GM21529 (cell line): ENCODE measurements around the gene HEBP2.
"Not testable (repeated sequence)": the region's sequence is repeated elsewhere in the genome, so short reads cannot be mapped to it uniquely, and the experiment has no call there.

ENCODE experiments used
- ATAC-seq: cut with Tn5 transposase; IDR thresholded peaks from one replicate; pipeline ENCODE4 v1.9.1; 2021; ENCODE audit not compliant: unreplicated experiment

HEBP2 gene, protein sequence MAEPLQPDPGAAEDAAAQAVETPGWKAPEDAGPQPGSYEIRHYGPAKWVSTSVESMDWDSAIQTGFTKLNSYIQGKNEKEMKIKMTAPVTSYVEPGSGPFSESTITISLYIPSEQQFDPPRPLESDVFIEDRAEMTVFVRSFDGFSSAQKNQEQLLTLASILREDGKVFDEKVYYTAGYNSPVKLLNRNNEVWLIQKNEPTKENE

DNA sequence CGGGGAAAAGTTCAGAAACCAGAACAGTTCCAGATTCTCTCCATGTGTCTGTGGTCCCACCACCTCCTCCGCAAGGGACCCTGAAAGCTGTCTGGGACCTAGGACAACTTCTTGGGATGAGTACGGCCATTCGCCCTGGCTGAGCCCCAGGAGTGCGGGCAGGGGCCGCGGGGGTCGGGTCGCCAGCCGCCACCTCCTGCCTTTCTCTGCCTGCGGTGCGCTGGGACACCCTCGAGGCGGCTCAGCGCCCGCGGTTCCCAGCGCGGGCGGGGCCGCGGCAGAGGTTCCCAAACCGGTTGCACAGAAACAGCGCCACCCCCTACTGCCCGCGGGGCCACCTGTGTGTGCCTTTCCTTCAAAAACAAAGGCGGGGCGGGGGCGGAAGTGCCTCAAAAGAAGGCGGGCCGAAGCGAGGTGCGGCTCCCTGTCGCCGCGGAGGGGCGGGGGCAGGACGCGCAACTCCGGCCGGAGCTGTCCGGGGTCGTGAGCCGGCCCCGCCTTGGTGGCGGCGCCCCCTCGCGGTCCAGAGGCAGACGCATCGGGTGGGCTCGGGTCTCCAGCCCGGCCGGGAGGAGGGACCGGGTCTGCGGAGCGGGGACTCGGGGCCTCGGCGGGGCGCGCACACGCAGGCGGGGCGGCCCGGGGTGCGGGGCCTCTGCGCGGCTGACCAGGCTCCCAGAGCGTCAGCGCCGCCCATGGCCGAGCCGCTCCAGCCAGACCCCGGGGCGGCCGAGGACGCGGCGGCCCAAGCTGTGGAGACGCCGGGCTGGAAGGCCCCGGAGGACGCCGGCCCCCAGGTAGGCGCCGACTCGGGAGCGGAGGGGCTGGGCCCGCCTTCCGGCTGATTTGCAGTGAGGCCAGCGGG lies at the start of gene HEBP2:
TSS of gene HEBP2 (plus strand) at position 423 of the 865 bp plus-strand sequence. CDS start at position 696, 273 bp downstream.
- peak; percentile 89 for ATAC-seq

DNA sequence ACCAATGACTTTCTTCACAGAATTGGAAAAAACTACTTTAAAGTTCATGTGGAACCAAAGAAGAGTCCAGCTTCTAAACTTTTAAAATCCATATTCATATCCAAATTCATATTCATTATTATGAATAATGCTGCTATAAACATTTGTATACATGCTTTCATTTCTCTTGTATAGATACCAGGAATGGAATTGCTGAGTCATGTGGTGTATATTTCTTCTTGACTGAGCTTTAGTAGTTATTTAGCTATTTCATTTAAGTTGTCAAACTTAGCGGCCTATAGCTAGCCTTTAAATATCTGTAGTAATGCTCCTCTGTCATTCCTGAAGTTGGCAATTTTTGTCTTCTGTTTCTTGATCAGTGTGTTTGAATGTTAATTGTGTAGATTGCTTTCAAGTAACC lies 46.1 kb upstream of the HEBP2 start:
- no peak for ATAC-seq

DNA sequence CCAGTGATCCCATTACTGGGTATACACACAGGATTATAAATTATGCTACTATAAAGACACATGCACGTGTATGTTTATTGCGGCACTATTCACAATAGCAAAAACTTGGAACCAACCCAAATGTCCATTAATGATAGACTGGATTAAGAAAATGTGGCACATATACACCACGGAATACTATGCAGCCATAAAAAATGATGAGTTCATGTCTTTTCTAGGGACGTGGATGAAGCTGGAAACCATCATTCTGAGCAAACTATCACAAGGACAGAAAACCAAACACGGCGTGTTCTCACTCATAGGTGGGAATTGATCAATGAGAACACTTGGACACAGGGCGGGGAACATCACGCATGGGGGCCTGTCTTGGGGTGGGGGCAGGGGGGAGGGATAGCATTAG lies 35.3 kb upstream of the HEBP2 start:
- ATAC-seq, result not testable (repeated sequence)

DNA sequence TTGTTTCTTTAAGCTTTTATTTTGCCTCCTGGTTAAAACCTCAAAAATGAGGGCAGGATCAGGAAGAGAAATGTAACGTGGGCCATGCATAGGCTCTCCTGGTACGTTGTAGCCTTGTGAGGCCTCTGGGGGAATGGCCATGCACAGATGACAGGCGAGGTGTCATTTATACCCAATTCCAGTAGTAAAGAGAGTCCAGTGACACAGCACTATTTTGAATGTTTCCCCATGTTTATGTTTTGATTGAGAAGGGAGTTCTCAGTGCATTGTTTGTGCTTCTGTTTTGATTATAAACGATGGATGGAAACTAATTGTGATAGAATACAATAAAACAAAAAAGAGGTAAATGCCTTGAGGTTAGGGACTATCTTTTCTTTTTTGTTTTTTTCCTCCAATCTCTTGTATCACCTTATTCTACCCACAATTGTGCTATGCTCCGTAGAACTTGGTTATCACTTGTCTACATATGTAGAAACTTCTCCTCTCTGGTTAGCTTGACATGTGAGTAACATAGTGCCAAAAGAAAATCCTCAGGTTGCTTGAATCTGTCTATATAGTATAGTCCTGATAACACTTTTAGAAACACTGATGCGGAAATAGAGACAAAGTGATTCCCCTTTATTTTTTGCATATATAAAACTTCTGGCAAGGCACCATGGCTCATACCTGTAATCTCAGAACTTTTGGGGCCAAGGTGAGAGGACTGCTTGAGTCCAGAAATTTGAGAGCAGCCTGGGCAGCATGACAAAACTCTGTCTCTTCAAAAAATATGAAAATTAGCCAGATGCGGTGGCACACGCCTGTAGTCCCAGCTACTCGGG lies 33.2 kb upstream of the HEBP2 start:
- no peak for ATAC-seq

DNA sequence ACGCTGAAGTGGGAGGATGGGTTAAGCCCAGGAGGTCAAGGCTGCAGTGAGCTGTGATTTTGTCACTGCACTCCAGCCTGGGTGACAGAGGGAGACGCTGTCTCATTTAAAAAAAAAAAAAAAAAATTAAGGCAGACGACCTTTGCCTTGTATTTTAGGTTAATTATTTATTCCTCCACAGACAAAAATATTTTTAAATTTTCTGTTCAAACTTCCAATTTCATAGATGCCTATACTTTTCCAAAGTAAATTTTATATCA lies 32.6 kb upstream of the HEBP2 start:
- no peak for ATAC-seq

DNA sequence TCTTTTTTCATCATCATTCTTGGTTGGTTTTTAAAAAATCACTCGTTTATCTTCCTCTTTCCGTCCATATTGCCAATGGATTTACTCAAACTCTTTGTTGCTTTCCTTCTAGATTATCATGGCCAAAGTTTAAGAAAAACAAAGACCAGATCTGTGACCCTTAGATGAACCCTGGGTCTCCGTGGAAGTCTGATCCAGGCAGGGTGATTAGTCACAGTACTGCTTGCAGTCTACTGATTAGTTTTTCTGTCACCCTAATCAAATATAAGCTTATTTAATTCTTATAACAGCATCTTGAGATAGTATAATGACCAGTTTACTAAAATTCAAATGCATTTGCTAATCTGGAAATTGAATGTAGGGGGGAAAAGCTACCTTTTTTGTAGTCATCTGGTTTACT lies 32.3 kb upstream of the HEBP2 start:
- ATAC-seq, result no peak

DNA sequence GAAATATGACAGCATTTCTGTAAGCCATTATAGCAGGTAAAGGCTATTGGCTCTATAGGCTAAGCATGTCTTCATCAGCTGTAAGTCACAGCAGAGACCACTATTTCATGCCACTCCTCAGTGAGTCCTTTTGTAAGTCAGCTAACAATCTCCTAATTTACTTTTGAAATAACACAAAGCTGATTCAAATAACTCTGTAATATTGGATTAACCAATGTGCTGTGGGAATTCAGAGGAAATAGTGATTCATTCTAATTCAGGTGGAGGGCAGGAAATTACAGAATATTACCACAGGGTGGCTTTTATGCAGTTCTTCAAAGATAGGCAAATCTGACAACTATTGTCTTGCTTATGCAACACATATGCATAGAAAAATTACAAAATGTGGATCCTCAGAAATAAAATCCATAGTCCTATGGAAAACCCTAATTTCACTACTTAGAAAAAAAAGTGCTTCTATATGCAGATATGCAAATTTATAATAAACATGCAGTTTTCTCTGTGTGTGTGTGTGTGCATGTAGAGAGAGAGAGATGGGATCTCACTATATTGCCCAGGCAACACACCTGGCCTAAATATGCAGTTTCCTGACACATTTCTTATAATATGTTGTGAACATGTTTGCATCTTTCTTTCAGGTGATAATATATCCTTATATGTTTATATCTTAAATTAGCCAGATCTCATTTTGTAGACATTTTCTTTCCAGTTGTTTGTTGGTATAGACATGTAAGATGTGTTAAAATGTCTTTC lies 31.1 kb upstream of the HEBP2 start:
- ATAC-seq, result no peak

DNA sequence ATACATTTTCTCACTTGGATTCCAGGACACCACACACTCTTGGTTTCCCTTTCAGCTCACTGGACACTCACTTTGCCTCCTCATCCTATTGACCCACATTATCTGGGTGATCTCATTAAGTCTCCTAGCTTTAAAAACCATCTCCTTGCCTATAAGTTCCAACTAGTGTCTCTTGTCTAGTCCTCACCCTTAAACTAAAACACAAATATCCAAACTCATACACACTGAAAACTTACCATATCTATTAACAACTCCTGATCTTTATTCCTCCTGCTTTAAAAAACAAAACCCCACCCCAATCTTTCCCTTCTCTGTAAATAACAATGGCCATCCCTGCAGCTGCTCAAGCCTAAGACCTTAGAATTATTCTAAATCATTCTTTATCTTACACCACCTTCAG lies 29.8 kb upstream of the HEBP2 start:
- ATAC-seq, result no peak

DNA sequence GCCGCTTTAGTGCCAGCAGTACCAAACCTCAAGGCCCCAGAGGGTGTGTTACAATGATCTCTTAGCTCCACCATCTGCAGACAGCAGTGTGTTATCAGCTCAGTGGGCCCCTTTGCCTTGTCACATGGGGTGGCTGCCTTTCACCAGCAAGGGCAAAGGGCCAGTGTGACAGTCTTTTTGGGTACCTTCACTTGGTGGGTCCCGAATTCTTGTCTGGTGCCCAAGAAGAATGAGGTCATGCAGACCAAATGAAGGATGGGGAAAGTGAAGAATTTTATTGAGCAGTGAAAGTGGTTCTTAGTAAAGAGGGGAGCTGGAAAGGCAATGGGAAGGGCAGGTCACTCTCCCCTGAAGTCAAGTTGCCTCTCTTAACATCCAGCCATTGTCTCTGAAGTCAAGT lies 29.2 kb upstream of the HEBP2 start:
- ATAC-seq, result no peak

DNA sequence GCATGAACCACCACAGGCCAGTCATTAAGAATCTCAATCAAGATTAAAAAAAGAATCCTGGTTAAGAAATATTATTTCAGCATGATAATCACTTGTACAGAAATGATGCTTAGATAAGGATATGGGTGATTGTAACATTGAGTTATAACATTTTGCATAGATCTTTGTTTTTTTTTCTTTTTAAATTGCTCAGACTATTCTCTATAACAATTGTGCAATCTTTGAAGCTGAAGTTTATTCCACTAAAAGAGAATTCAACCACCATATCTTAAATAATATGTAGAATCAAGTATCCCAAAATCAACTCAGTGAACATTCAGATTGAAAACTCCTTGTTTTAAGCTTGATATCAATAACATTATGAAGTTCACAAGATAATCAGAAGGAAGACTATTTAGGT lies 27.0 kb upstream of the HEBP2 start:
- ATAC-seq, result no peak

DNA sequence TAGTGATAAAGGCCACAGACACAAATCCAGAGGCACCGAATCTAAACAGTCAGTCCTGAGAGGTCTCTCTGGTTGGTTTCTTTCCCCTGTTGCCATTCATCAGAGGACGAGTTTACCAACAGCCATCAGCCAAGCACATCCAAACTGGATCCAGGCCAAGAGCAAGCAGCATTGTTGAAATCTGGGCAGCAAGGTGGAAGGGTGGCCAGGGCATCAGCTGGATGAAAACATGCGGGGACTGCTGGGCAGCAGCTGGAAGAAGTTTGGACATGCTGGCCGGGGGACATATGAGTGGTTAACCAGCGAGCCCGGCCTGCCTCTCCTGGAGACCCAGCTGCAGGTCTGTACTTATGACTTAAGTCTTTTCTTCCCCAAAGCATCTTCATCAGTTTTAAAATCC lies 26.2 kb upstream of the HEBP2 start, which contains the start of gene SMIM28:
TSS of gene SMIM28 (plus strand) at position 62 of the 400 bp plus-strand sequence. CDS start at position 230, 168 bp downstream.
- no peak for ATAC-seq

DNA sequence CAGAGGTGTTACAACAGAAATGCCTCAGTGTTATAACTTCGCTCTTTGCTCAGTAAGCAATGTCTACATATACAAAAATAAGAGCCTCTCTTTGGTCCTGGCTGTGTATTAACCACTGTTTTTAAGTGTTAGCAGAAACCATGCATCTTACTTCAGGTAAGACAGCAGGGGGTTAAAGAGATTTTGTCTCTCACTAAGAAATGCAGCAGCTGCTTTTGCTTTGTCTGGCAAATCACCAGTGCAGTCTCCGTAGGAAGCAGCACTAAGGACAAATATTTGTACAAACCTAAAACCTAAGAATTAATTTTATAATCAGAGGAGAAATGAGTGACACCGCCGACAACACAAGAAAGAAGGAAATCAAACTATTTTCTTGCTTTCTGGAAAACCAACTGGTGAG lies 25.6 kb upstream of the HEBP2 start:
- ATAC-seq, result no peak

DNA sequence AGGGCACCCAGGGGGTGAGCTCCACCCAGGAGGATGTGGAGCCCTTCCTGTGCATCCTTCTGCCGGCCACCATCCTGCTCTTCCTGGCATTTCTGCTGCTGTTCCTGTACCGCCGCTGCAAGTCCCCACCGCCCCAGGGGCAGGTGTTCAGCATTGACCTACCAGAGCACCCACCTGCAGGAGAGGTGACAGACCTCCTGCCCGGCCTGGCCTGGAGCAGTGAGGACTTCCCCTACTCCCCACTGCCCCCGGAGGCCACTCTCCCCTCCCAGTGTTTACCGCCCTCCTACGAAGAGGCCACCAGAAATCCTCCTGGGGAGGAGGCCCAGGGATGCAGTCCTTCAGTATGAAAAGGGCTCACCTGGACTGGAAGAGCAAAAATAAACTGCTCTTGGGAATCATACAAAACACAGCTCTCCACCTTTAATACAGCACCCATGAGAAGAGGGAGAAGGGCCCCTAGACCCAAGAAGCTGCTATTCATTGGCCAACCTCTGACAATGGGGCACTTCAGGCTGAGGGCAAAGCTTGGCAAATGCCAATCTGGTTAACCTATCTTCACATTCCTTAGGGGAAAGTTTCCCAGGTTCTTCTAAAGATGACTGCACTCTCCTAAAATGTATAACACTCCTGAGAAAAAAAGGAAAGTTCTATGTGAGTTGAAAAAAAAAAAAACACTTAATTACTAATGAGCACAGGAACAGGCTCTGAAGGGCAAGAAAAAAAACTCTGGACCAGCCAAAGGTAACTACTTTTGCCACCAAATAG lies 21.3 kb upstream of the HEBP2 start:
- ATAC-seq, result no peak

DNA sequence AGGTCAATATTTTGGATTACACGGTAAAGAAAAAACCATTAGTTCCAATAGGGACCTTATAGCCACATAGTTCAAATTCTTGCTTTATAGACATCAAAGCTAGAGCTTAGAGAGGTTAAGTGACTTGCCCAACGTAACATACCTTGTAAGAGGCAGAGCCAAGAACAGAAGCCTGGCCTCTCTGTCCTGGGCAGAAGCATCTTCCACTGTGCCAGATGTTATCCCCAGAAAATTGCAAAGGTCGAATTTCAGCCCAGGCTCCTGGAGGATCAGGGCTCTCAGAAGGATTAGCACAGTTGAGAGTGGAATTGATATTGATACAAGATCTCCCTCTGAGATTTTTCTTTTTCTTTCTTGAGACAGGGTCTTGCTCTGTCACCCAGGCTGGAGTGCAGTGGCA lies 20.2 kb upstream of the HEBP2 start:
- ATAC-seq, result no peak

DNA sequence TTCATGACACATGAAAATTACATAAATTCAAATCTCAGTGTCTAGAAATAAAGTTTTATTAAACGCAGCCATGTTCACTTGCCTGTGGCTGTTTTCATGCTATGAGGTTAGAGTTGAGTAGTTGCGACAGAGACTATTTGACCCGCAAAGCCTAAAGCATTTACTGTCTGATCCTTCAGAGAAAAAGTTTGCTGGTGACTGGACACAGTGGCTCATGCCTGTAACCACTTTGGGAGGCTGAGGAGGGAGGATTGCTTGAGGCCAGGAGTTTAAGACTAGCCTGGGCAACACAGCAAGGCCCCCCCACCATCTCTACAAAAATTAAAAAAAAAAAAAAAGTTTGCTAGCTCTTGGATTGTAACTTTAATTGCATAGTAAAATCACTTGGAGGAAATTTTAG lies 17.1 kb upstream of the HEBP2 start:
- no peak for ATAC-seq

DNA sequence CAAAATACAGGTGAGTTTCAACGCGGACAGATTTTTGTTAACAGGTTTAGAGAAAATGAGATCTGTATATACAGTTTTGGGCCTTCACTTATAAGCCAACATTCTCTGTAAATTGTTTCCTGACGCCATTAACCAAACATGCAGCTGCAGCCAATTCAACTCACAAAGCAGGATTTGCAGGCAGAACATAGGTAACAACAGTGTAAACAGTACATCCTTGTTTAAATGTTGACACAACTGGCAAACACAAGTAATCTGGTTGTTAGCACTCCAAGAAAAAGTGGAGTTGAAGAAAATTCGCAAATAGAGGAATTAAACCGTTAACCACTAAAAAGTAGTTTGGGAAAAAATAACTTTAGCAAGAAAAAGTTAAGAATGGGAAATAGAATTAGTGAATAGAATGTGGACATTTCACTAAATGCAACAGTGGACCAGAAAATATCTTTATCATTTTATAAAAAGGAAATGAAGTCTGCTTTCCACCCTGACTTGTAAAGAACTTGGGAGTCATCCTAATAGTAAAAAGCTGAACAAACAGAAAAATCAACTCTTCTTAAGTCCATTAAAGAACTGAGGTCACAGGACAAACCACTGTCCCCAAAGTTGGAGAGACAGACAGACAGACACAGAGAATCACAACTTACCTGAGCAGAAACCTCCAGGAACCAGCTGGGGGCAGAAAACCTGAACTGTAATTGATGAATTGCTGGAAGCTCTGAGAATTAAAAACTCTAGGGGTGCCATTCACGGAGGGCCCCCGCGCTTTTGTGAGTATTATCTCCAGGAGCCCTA lies 16.2 kb upstream of the HEBP2 start:
- no peak for ATAC-seq

DNA sequence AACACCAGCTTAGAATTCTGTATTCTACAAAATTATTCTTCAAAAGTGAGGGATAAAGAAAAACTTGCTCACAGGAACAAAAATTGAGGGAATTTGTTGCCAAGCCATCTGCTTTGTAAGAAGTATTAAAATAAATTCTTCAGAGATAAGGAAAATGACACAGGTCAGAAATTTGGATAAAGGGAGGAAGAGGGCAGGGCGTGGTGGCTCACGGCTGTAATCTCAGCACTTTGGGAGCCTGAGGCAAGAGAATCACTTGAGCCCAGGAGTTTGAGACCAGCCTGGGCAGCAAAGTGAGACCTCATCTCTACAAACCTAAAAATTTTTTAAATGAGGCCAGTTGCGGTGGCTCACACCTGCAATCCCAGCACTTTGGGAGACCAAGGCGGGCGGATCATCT lies 14.5 kb upstream of the HEBP2 start:
- no peak for ATAC-seq

DNA sequence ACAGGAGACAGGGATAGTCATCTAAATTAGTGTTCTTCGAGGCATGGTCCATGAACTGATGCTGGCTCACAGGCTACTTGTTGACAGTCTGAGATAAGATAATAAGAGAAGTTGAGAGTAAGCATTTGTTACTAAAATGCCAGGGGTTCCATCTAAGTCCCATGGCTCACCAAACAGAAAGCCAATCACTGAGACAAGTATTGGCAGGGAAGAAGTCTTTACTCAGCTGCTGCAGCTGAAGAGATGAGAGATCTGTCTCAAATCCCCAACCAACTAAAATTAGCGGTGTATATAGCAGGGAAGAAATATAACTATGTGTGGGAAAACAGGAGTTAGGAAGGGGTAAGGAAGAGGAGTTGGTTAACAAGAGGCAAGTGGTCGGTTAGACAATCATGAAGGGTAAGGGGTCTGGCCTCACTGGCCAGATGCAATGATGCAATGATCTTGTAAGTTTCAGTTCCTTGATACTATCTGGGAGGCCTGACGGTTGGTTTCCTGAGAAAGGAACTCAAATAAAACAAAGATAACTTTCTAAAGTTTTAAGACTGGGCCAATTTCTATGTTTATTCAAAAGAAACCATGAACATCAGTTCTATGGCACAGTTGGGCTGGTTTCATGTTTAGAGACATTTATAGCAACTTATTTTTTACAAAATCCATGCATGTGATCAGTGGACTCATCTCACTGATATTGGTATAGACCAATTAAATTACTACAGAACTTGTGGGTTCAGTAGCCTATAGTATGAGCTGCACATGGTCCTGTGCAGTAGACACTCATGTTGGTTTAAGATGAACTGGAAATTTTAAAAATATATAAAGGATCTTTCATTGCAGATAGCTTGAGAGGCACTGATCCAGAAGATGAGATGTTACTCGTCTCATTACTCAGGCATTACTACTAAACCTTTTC lies 9.9 kb upstream of the HEBP2 start:
- ATAC-seq, result no peak

DNA sequence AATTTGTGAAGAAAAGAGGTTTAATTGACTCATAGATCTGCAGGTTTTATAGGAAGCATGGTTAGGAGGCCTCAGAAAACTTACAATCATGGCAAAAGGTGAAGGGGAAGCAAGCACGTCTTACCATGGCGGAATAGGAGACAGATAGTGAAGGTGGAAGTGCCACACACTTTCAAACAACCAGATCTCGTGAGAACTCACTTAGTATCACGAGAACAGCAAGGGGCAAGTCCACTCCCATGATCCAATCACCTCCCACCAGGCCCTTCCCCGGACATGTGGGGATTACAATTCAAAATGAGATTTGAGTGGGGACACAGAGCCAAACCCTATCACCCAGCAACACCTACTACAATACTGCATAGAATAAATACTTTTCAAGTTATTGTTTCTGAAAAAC lies 7.3 kb upstream of the HEBP2 start:
- ATAC-seq, result no peak
